ENCODE data around the gene TNC.

The TNC gene

GRCh38 chr9:115043632-115044031 lies 74.3 kb downstream of the TNC start:
- no peak for DNase-seq

GRCh38 chr9:115042781-115043509 lies 75.0 kb downstream of the TNC start:
- DNase-seq, result no peak

- no peak for DNase-seq
These were observed 78.3 kb downstream of the TNC start for GRCh38 chr9:115039516-115040120.

- no peak for DNase-seq
These were observed 79.8 kb downstream of the TNC start for GRCh38 chr9:115038178-115038577.

- DNase-seq, result no peak
These were observed 81.3 kb downstream of the TNC start for GRCh38 chr9:115036691-115037090.

- DNase-seq, result no peak
These were observed 81.9 kb downstream of the TNC start for GRCh38 chr9:115035841-115036612.

GRCh38 chr9:115034801-115035200 lies 83.2 kb downstream of the TNC start:
- DNase-seq, result no peak

GRCh38 chr9:115033800-115034199 lies 84.2 kb downstream of the TNC start:
- no peak for DNase-seq

- no peak for DNase-seq
These were observed 85.7 kb downstream of the TNC start for GRCh38 chr9:115032296-115032695.

GRCh38 chr9:115030006-115030405 lies 88.0 kb downstream of the TNC start:
- no peak for DNase-seq

- no peak for DNase-seq
These were observed 92.2 kb downstream of the TNC start for GRCh38 chr9:115025721-115026120.

GRCh38 chr9:115024925-115025535 lies 92.9 kb downstream of the TNC start:
- no peak for DNase-seq

- no peak for DNase-seq
These were observed 95.1 kb downstream of the TNC start for GRCh38 chr9:115022760-115023434.

GRCh38 chr9:115018547-115019435 lies 99.2 kb downstream of the TNC start:
- no peak for DNase-seq

GRCh38 chr9:115016344-115016743 lies 101.6 kb downstream of the TNC start:
- no peak for DNase-seq

GRCh38 chr9:115015018-115015635 lies 102.8 kb downstream of the TNC start:
- DNase-seq, result no peak

GRCh38 chr9:115014438-115014837 lies 103.5 kb downstream of the TNC start:
- DNase-seq, result no peak

GRCh38 chr9:115013998-115014397 lies 104.0 kb downstream of the TNC start:
- DNase-seq, result peak; percentile 52

- no peak for DNase-seq
These were observed 105.5 kb downstream of the TNC start for GRCh38 chr9:115012486-115012885.

GRCh38 chr9:115010874-115011273 lies 107.1 kb downstream of the TNC start:
- no peak for DNase-seq

- DNase-seq, result no peak
These were observed 109.3 kb downstream of the TNC start for GRCh38 chr9:115008536-115009270.
